Caki2 (cell line): ENCODE data around the gene DKK2. TPM values are rescaled to one million over a fixed set of nuclear protein-coding genes. Genes with fewer than 3 reads are reported as not detected.

Experiments
- DNase-seq: peaks from one replicate; pipeline ENCODE4 v3.0.0-alpha.2; 2015; ENCODE audit warnings: low read depth
- in situ Hi-C: cut with HindIII; loops from 2 replicates; pipeline ENCODE4 v1.10.0; 2016; ENCODE audit warnings: low sequenced_read_pairs, low pct_unique_long_range_greater_than_20kb, mixed read lengths
- total RNA-seq: library from RNA; depleted of rRNA; stranded (reverse); fragments of >200 nt; shearing (Covaris generic); gene quantifications from 2 replicates; pipeline ENCODE4 v1.2.3, GENCODE V29; 2014; ENCODE audit warnings: low replicate concordance; rRNA removed

The DKK2 gene, protein sequence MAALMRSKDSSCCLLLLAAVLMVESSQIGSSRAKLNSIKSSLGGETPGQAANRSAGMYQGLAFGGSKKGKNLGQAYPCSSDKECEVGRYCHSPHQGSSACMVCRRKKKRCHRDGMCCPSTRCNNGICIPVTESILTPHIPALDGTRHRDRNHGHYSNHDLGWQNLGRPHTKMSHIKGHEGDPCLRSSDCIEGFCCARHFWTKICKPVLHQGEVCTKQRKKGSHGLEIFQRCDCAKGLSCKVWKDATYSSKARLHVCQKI
- total RNA-seq: not detected in 2 replicates

DNA sequence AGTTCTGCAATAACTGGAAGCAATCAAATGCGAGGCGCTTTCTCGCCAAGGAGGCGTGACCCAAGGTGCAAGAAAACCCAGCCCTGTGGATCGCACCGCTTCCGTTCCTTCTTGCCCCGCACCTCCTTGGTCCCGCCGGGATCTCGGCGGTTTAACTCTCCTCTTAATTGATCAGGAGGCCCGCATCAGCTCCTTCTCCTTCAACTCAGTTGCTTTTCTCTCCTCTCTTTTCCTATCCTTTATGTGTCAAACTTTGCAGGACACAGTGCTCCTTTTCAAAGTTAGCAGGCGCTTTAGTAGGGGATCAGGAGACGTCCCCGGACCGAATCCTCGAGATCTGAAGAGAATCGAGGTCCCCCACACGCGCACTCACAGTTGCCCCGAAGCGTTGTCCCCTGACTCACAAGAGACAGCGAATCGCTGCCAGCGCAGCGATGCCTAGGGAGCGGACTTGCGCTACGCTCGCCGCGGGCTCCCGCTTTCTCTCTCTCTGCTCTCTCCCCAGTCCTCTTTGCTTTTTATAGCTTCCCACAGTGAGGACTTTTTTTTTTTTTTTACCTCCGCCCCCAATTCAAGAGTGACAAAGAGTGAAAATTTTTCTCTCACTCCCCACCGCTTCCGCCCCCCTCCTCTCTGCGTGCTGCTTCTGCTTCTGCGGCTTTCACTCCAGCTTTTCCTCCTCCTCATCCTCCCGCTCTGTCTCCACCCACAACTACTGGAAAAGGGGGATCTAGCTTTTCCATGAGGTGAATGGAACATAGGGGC, at the start of gene DKK2:
DKK2 (minus strand) TSS at position 495 of the 765 bp plus-strand sequence. CDS start 722 bp downstream, outside the sequence.
- in situ Hi-C loops: no loop called here
- DNase-seq: no peak

DNA sequence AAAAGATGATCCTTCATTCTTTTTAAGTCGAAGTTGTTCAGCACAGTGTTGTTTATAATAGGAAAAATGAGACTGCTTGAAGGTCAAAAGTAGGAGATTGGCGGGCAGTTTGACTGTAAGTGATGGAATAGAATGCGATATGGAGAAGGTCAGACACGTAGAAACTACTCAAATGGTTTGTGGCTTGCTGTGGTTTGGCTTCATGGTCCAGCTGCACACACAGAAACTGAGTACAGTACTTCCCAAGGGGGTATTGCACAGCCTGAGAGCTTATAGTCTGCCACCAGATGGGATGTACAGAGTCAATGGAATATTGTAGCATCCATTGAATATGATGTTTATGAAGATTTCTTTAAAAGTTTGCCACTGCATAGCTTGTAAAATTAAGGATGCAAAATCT, 41.1 kb upstream of the DKK2 start:
- in situ Hi-C loops: no loop called here

DNA sequence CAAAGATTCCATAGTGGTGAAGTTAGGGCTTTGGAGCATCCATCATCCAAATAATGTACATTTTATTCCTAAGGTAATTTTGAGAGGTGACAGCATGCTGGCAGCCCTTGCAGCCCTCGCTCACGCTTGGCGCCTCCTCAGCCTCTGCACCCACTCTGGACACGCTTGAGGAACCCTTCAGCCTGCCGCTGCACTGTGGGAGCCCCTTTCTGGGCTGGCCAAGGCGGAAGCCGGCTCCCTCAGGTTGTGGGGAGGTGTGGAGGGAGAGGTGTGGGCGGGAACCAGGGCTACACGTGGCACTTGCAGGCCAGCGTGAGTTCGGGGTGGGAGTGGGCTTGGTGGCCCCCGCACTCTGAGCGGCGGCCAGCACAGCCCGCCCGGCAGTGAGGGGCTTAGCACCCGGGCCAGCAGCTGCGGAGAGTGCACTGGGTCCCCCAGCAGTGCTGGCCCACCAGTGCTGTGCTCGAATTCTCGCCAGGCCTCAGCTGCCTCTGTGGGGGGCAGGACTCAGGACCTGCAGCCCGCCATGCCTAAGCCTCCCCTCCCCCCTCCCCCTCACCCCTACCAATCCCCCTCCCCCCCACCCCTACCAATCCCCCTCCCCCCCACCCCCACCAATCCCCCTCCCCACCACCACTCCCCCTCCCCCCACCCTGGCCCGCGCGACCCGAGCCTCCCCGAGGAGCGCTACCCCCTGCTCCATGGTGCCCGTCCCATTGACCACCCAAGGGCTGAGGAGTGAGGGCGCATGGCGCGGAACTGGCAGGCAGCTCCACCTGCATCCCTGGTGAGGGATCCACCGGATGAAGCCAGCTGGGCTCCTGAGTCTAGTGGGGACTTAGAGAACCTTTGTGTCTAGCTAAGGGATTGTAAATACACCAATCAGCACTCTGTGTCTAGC, 37.0 kb upstream of the DKK2 start:
- no peak for DNase-seq
- in situ Hi-C loops: no loop called here

More for the DNA sequence above, 41.1 kb upstream of the DKK2 start:
- DNase-seq: no peak

DNA sequence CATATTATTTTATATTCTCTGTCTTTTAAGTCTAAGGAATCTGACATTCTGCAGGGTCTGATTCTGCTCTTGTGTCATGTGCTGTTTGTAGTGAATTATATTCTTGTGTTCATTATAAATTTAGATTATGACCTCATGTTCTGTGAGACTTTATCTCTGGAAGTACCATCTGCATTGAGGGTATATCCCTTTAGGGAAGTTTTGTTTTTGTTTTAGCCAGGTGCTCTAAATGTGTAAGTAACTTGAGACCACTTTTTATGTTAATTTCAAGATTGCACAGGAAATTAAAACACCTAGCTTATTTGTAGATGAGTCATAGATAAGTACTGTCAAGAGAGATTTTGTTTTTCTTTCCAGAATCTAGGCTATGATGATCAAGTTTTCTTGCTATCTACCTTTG, 35.0 kb upstream of the DKK2 start:
- DNase-seq: no peak
- in situ Hi-C loops: no loop called here

DNA sequence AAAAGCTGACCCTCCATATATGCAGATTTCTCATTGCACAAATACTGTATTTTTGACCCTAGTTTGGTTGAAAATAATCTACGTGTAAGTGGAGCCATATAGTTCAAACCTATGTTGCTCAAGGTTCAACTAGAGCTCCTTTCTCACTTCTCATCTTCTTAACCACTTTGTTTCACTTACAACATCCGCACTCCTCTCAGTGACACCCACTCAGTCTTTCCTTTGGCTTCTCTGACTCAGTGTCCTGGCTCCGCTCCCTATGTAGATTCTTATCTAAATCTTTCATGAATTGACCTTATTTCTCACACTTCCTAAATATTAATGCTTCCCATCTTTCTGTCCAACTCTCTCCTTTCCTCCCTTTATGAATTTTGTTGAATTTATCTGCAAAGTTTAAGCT, 32.9 kb upstream of the DKK2 start:
- no peak for DNase-seq
- in situ Hi-C loops: no loop called here

DNA sequence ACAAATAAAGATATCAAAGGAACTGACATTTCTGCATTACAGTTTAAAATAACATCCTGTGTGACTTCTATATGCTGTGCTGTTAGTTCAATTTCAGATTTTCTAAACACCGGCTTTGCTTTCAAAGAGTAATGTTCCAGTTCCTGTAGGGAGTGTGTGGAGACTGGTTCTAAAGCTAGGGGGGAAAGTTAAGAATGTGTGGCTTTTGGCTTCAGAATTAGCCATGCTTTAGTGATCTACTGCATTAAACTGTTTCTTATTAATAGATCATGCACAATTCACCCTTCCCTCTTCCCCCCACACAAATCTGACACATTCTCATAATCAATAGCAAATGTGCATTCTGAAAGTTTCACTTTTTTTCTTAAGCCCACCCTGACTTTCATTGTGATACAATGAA, 32.0 kb upstream of the DKK2 start:
- DNase-seq: no peak
- in situ Hi-C loops: no loop called here

DNA sequence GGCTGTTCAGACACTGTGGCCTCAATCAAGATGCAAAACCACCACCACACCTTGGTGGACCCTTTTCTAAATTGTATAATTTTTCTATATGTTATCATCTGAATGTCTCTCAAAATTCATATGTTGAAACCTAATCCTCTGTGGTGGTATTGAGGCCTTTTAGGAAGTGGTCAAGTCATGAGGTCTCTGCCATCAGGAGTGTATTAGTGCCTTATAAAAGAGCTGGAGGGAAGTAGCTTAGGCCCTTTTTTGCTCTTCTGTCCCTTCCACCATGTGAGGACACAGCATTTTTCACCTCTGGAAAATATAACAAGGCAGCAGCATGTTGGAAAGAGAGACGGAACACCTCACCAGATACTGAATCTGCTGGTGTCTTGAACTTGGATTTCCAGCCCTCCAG, 30.5 kb upstream of the DKK2 start:
- in situ Hi-C loops: no loop called here

DNA sequence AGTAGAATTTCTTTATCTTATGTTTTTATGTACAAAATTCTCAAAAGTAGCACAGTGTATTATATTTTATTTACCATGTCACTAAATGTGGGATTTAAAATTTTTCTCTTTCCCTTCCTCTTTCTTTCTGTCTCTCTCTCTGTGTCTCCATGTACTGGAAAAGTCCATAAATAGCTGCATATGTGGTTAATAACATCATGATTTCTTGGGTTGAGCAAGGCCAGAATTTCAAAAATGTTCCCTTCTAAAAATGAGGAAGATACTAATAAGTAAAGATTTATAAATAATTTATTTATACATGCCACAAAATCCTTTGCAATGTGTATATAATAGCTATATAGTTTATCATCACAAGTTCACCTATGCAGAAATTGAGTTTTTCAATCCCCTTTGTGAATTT, 29.1 kb upstream of the DKK2 start:
- in situ Hi-C loops: no loop called here
- DNase-seq: no peak

More for the DNA sequence above, 30.5 kb upstream of the DKK2 start:
- DNase-seq: no peak

DNA sequence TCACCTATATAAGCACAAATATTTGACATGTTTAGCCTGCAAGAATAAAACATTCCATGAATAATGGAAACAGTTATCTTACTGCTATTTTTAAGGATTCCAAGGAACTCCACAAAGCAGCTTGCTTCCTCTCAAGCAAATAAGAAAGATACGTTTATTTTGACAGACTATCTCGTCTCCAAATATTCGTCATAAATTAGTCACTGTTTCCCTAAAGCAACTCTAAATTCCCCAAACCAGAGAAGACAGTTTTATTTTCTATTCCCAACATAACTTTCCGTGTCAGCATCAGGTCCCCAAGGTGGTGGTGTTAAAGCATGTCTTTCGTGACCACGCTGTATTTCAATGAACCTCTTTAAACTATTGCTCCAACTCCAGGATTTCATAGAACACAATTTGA, 24.3 kb upstream of the DKK2 start:
- no peak for DNase-seq
- in situ Hi-C loops: no loop called here

DNA sequence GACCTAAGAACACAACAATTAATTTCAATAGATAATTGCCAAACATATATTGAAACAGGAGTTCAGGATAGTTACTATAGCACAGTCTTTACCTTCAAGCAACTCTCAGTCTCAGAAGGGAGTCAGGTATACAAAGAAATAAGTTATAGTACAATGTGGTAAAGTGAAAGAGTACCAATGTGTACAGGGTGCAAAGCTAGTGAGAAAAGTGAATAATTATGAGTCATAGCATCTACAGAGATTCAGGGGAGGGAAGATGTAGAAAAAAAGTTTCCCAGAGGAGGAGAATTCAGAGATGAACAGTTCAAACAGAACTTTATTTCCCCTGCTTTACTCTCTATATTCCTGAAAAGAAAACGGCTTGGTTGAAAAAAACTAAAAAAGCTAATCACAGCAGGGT, 22.7 kb upstream of the DKK2 start:
- DNase-seq: no peak
- in situ Hi-C loops: no loop called here

DNA sequence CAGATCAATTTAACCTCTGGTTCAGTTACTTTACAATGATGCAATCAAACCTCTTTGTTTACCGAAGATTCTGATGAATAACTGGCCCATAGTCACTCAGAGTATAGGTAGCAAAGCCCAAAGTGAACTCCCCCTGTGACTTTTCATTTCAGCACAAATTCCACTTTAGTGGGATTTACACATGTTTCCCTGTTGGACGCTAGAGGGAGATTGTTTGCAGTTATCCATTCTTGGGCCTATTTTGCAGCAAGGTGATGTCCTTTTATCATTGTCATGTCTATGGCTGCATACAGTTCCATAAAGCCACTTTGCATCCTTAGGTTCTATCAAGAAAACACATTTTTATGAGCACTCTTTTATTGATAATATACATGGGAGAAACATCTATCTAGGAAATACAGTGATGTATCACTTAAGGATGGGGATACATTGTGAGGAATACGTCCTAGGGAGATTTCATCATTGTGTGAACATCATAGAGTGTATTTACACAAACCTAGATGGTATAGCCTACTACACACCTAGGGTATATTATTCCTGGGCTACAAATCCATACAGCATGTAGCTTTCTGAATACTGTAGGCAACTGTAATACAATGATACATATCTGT, 14.5 kb upstream of the DKK2 start:
- in situ Hi-C loops: no loop called here
- no peak for DNase-seq

DNA sequence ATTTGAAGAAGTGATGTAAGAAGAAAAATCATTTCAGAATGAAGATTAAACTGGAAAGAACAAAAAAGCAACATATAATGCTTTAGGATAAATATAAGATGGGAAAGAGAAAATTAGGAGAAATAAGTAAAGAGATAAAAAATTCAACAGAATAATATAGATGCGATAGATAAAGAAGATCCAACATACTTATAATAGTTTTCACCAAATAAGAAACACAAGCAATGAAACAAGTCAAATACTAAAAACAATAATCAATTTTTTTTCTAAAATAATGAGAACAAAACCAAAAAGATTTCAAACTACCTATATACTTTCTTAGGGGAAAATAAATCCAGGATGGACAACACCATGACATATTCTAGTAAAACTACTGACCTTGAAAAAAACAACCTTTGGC, 10.1 kb upstream of the DKK2 start:
- in situ Hi-C loops: no loop called here

DNA sequence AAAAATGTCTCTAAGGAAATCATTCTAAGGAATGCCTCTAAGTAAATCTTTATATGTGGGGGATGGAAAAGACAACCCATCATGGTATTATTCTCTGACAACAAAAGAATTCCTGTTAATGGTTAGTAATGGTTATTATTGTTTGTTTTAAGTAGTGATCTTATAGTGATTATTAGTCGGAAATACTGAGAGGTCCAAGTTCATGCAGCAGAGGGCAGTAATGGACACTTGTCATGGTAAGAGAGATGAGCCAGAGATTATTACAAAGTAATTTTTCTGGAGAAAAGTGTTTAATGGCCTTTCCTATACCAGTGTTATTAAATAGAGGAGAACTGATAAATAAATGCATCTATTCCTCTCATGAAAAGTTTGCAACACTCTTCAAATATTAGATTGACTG, 8.1 kb upstream of the DKK2 start:
- DNase-seq: no peak

More for the DNA sequence above, 10.1 kb upstream of the DKK2 start:
- no peak for DNase-seq

DNA sequence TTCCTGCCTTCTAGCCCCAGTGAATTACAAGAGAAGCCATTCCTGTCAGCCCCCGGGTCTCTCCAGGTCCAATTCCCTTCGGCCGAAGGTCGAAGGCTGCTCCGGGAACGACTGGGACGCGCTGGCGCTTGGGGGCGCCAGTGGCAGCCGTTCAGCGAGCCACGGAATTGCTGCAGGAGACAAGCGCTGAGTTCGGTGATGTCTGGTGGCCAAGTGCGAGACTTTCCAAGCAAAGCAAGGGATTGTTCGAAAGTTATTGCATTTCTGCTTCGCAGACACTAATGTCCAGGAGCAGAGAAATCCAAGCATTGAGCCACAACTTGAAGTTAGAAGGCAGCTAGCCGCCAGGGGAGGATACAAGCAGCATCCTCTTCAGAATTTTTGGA, 1.1 kb upstream of the DKK2 start:
- in situ Hi-C loops: no loop called here
- peak; percentile 13 for DNase-seq

More for the DNA sequence above, 8.1 kb upstream of the DKK2 start:
- in situ Hi-C loops: no loop called here

DNA sequence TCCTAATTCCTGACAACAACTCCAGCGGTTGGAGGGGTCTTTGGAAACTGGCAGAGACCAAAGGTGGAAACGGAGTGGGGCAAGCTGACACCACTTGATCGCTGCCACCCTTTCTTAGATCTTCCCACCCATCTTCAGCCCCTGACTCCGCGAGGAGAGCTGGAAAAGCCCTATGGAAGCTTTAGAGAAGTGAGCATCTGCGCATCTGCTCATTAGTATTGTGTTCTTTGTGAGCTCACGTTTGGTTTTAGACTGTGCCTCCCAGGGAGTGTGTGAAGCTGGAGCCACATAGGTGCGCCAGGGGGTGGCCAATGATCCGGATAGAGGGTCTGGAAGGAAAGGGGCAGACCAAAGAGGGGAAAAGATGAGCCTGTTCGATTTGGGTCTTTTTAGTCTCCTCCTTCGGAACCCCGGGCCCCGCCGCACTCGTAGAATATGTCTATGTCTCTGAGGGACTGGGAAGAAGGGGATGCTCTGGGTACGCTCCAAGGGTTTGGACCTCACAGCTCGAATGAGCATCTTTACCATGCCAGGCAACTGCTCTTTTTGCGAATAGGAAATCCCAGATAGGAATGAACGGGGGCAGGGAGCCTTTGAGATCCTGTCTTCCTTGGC, 578 bp upstream of the DKK2 start:
- no peak for DNase-seq
- in situ Hi-C loops: no loop called here

DNA sequence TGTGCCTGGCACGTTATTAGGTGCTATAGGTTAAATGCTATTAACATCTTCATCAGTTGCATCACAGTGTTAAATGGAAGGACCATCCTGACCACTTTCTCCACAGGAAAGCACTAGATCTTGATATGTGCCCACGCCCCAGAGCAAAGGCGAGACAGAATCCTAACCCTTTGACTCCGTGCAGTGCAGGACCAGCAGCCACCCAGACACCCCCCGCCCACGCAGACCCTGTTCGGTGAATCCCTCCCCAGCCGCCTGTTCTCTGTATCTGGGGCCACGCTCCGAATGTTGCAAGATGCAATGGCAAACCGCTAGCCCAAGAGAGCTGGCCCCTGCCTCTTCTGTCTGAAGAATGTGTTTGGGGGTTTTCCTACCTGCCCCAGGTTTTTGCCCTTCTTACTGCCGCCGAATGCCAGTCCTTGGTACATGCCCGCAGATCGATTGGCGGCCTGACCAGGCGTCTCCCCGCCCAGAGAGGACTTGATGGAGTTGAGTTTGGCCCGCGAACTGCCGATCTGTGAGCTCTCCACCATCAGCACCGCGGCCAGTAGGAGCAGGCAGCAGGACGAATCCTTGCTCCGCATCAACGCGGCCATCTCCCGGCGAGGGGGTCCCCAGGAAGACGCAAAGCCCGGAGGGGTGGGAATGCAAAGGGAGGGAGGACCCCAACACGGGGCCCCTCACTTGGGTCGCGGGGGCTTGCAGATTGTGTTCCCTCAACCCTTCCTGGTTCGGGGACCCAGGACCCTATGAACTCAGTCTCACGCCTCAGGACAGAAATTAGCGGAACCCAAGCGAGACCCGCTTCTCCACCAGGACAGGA, 906 bp downstream of the DKK2 start:
- DNase-seq: no peak
- in situ Hi-C loops: no loop called here
